HG02623 (cell line): ENCODE measurements around the gene BLOC1S3.

Source experiments
- ATAC-seq: cut with Tn5 transposase; IDR thresholded peaks from one replicate; pipeline ENCODE4 v1.9.1; 2021; ENCODE audit warnings: moderate library complexity; ENCODE audit not compliant: unreplicated experiment

The BLOC1S3 gene

DNA sequence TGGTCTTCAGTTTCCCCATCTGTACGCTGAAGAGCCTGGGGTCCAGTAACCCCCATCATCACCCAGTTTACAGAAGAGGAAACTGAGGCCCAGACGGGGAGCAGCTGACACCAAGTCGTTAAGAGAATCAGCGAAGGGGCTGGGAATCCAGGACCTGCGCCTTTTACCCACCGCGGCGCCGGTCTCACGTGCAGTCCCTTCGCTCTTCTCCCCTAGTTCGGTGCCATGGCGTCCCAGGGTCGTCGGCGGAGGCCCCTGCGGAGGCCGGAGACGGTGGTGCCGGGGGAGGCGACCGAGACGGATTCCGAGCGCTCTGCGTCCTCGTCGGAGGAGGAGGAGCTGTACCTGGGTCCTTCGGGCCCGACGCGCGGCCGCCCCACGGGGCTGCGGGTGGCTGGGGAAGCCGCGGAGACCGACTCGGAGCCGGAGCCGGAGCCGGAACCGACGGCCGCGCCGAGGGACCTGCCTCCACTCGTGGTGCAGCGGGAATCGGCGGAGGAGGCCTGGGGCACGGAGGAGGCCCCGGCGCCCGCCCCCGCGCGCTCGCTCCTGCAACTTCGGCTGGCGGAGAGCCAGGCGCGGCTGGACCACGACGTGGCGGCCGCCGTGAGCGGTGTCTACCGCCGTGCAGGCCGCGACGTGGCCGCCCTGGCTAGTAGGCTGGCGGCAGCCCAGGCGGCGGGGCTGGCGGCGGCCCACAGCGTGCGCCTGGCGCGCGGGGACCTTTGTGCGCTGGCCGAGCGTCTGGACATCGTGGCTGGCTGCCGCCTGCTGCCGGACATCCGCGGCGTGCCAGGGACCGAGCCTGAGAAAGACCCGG, 698 bp downstream of the BLOC1S3 start:
- ATAC-seq: no peak

DNA sequence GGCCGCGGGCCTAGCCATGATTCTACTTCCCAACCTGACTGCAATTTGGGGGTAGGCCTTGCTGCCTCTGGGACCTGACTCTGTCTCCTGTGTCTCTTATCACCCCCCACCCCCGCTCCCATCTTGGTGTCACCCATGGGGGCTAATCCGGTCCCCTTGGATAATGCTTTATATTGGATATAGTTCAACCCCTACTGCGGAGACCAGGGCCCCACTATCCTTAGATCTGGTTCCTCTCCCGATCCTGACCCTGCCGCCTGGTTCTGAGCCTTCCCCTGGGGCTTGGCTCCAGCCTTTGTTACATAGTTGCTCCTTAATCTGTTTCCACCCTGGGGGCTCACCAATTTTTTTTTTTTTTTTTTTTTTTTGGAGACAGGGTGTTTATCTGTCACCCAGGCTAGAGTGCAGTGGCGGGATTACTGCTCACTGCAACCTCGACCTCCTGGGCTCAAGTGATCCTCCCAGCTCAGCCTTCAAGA, 1.3 kb downstream of the BLOC1S3 start:
- ATAC-seq: no peak

GRCh38 chr19:45180936-45181335, 2.4 kb downstream of the BLOC1S3 start:
- ATAC-seq: no peak

GRCh38 chr19:45182758-45183157, 4.2 kb downstream of the BLOC1S3 start:
- no peak for ATAC-seq

GRCh38 chr19:45184115-45184514, 5.5 kb downstream of the BLOC1S3 start:
- no peak for ATAC-seq

DNA sequence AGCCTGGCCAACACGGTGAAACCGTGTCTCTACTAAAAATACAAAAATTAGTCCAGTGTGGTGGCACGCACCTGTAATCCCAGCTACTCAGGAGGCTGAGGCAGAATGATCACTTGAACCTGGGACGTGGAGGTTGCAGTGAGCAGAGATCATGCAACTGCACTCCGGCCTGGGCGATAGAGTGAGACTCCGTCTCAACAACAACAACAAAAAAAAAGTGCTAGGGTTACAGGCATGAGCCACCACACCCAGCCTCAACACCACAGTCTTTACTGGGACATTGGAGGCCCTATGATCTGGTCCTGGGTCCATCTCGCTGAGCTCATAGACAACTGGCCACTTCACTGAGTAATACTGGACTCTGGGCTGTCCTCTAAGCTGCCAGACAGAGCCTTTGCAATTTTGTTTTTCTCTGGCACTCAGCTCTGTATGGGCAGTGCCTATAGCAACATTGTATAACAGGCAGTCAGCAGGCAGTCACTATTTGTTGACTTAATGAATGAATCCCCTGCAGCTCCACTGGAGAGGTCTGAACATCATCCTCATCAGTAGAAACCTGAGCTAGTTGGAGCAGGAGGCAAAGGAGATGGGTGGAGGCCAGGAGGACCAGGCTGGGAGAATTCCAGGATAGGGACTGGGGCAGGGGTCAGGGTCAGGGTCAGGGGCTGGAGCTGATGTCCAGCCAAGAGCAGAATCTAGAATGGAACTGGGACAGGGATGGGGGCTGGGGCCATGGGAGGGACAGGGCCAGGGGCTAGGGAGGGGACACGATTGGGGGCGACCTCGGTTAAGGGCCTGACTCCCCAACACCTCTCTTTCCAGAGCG, 8.1 kb downstream of the BLOC1S3 start:
- ATAC-seq: no peak

DNA sequence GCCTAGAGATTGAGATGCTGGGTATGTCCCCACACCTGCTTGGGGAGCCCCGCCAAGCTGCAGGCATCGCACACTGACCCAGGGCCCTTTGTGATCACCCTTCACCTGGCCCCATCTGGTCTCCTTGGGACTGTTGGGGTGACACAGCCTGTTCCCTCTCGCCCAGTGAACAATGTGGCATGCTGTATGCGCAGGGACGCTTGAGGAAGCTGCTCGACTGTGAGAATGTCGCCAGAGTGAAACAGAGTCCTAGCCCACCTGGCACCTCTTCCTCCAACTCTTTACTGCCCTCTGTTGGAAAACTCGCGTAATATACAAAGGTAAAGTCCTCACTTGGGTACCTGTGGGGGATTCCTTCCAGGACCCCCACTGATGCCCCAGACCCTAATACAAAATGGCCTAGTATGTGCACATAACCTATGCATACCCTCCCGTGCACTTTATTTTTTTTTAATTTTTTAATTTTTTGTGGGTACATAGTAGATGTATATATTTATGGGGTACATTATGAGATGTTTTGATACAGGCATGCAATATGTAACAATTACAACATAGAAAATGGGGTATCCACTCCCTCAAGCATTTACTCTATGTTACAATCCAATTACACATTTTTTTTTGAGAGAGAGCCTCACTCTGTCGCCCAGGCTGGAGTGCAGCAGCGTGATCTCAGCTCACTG, 9.0 kb downstream of the BLOC1S3 start:
- ATAC-seq: no peak

DNA sequence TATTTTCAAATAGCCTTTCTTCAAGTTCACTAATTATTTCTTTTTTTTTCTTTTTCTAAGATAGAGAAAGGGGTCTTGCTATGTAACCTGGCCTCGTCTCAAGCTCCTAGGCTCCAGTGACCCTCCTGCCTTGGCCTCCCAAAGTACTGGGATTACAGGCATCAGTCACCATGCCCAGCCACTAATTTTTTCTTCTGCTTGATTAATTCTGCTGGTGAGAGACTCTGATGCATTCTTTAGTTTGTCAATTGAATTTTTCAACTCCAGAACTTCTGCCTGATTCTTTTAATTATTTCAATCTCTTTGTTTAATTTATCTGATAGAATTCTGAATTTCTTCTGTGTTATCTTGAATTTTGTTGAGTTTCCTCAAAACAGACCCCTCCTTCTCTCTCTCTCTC, 11.4 kb downstream of the BLOC1S3 start:
- no peak for ATAC-seq

DNA sequence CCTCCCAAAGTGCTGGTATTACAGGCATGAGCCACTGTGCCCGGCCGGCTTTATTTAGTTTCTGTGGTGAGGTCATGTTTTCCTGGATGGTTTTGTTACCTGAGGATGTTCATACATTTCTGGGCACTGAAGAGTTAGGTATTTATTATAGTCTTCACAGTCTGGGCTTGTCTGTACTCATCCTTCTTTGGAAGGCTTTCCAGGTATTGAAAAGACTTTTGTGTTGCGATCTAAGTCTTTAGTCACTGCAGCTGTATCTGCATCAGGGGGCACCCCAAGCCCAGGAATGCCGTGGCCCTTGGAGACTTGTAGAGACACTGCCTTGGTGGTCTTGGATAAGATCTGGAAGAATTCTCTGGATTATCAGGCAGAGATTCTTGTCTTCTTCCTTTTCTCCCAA, 12.8 kb downstream of the BLOC1S3 start:
- ATAC-seq: no peak

DNA sequence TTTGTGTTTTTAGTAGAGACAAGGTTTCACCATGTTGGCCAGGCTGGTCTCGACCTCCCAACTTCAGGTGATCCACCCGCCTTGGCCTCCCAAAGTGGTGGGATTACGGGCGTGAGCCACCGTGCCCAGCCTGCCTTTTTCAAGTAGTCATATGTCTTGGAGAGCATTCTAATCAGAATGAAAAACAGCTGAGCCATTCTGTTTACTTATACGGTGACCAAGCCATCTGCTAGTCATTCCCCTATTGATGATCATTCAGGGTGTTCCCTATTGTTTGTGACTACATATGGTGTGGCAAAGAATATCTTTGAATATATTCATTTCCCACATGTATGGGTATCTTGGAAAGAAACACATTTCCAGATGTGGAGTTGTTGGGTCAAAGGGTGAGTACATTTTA, 17.2 kb downstream of the BLOC1S3 start:
- no peak for ATAC-seq

GRCh38 chr19:45200568-45200967, 22.0 kb downstream of the BLOC1S3 start:
- ATAC-seq: no peak

DNA sequence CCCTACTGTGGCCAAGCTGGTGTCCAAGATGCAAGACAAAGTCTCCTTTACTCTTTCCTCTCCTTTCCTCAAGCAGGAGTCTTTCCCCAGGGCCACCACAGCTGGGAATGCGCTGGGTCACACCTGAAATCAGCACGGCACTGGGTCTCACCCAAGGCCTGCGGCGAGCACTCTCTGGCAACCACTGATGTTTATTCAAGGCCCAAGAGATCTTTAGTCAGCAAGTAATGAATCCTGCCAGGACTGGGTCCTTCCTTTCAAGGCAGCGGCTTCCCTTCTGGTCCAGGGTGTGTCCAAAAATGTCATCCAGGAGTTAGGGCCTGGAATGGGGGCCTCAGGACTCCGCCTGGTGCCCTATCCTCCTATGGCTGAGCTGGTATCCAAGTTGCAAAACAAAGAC, 24.1 kb downstream of the BLOC1S3 start:
- no peak for ATAC-seq

- ATAC-seq: no peak
Measured at GRCh38 chr19:45205810-45206209, 27.2 kb downstream of the BLOC1S3 start.

DNA sequence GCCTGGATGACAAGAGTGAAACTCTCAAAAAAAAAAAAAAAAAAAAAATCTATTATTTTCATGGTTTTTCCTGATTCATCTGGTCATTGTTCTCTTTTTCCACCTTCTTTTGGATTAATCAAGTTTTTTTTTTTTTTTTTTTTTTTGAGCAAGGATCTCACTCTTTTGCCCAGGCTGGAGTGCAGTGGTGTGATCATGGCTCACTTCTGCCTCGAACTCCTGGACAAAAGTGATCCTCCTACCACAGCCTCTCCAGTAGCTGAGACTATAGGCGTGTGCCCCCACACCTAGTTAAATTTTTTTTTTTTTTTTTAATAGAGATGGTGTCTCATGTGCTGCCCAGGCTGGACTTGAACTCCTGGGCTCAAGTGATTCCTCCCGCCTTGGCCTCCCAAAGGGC, 27.7 kb downstream of the BLOC1S3 start:
- no peak for ATAC-seq

GRCh38 chr19:45211751-45212381, 33.3 kb downstream of the BLOC1S3 start:
- no peak for ATAC-seq

GRCh38 chr19:45213031-45213430, 34.4 kb downstream of the BLOC1S3 start:
- no peak for ATAC-seq

GRCh38 chr19:45215391-45216191, 37.0 kb downstream of the BLOC1S3 start:
- no peak for ATAC-seq

- ATAC-seq: no peak
Measured at GRCh38 chr19:45216667-45217066, 38.1 kb downstream of the BLOC1S3 start.

DNA sequence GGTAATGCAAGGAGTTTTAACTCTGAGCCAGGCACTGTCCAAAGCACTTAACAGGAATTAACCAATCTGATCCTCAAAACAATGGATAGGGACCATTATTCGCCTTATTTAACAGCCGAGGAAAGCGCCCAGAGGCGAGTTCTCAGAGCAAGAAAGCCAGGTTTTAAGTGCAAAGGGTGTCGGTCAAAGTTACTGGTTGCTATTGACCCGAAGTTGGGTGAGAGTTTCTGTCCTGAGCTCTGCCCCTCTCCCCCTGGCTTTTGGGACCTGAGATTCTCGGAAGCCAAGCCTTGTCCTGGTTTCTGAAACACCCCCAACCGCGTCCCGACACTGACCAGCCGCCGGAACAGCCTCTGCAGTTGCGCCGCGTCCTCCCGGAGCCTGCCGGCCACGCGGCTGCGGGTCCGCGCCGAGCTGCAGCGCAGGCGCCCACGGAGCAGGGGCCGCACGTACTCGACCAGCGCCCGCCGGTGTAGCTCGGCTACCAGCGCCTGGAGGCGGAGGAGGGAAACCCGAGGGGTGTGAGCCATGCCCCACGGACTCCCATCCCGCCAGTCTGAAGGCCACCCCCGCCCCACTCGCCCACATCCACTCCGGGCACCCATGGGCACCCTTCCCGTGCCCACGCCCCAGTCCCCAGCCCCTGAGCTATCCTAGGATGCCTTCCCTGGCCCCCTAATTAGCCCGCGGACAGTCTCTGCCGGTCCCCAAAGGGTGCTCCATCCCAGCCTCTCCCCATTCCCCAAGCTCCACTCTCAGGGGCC, 38.8 kb downstream of the BLOC1S3 start:
- ATAC-seq: no peak

- no peak for ATAC-seq
Measured at GRCh38 chr19:45217957-45218334, 39.4 kb downstream of the BLOC1S3 start.
